ENCODE measurements around the gene VRK3.

Gene VRK3

GRCh38 chr19:49954092-49954829 lies 70.9 kb downstream of the VRK3 start:
- Histone ChIP-seq H3K4me2 (ENCODE audit: low read length) (peak overlapping the region; percentile 21; the same call in 1 of the 2 replicates), H3K27ac (ENCODE audit: low read depth, low read length) (no peak overlapping the region), H3K9me2 (replicated peaks; ENCODE audit: control insufficient read depth, low read length) (no peaks in the 10 kb centered on the region), H4K20me1 (ENCODE audit: control insufficient read depth, insufficient read depth, low read depth, low read length) (no peaks in the 10 kb centered on the region), H3F3A (ENCODE audit: control insufficient read depth, insufficient read depth) (no peaks in the 10 kb centered on the region), H3K36me3 (ENCODE audit: control insufficient read depth, low read length) (no peaks in the 10 kb centered on the region), H3K79me2 (ENCODE audit: control insufficient read depth, low read length) (no peaks in the 10 kb centered on the region), H3K4me3 (ENCODE audit: low read length) (no peak overlapping the region), H3K9me3 (ENCODE audit: control insufficient read depth, insufficient read depth, low read length) (no peaks in the 10 kb centered on the region), H3K4me1 (ENCODE audit: control insufficient read depth, low read length) (peaks cover 14% of the 10 kb centered on the region), H3K27me3 (ENCODE audit: control insufficient read depth, low read length) (peaks cover 14% of the 10 kb centered on the region; the same call in 1 of the 2 replicates)
- TF ChIP-seq EZH2phosphoT487 (IDR thresholded peaks at IDR 0.05; ENCODE audit: borderline replicate concordance, low read length): no peak
- TF ChIP-seq, protein P1, sequence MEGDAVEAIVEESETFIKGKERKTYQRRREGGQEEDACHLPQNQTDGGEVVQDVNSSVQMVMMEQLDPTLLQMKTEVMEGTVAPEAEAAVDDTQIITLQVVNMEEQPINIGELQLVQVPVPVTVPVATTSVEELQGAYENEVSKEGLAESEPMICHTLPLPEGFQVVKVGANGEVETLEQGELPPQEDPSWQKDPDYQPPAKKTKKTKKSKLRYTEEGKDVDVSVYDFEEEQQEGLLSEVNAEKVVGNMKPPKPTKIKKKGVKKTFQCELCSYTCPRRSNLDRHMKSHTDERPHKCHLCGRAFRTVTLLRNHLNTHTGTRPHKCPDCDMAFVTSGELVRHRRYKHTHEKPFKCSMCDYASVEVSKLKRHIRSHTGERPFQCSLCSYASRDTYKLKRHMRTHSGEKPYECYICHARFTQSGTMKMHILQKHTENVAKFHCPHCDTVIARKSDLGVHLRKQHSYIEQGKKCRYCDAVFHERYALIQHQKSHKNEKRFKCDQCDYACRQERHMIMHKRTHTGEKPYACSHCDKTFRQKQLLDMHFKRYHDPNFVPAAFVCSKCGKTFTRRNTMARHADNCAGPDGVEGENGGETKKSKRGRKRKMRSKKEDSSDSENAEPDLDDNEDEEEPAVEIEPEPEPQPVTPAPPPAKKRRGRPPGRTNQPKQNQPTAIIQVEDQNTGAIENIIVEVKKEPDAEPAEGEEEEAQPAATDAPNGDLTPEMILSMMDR (IDR thresholded peaks at IDR 0.05; ENCODE audit: low read depth, low read length, poor library complexity, severe bottlenecking): no peak

- peaks cover 14% of the 10 kb centered on the region for H3K4me1 ChIP-seq (ENCODE audit: control insufficient read depth, low read length)
- no peaks in the 10 kb centered on the region for H3K9me2 ChIP-seq (replicated peaks; ENCODE audit: control insufficient read depth, low read length)
- H3F3A ChIP-seq (ENCODE audit: control insufficient read depth, insufficient read depth): no peaks in the 10 kb centered on the region
- TF ChIP-seq, protein P1 (IDR thresholded peaks at IDR 0.05; ENCODE audit: low read depth, low read length, poor library complexity, severe bottlenecking): no peak
- no peak for TF ChIP-seq EZH2phosphoT487 (IDR thresholded peaks at IDR 0.05; ENCODE audit: borderline replicate concordance, low read length)
- no peak overlapping the region for H3K4me2 ChIP-seq (ENCODE audit: low read length)
- H3K27ac ChIP-seq (ENCODE audit: low read depth, low read length): no peak overlapping the region
- H3K27me3 ChIP-seq (ENCODE audit: control insufficient read depth, low read length): peaks cover 14% of the 10 kb centered on the region; the same call in 1 of the 2 replicates
- no peaks in the 10 kb centered on the region for H3K79me2 ChIP-seq (ENCODE audit: control insufficient read depth, low read length)
- no peaks in the 10 kb centered on the region for H4K20me1 ChIP-seq (ENCODE audit: control insufficient read depth, insufficient read depth, low read depth, low read length)
- no peaks in the 10 kb centered on the region for H3K9me3 ChIP-seq (ENCODE audit: control insufficient read depth, insufficient read depth, low read length)
- no peaks in the 10 kb centered on the region for H3K36me3 ChIP-seq (ENCODE audit: control insufficient read depth, low read length)
- no peak overlapping the region for H3K4me3 ChIP-seq (ENCODE audit: low read length)
These were observed 71.8 kb downstream of the VRK3 start for GRCh38 chr19:49953416-49953815.

DNA sequence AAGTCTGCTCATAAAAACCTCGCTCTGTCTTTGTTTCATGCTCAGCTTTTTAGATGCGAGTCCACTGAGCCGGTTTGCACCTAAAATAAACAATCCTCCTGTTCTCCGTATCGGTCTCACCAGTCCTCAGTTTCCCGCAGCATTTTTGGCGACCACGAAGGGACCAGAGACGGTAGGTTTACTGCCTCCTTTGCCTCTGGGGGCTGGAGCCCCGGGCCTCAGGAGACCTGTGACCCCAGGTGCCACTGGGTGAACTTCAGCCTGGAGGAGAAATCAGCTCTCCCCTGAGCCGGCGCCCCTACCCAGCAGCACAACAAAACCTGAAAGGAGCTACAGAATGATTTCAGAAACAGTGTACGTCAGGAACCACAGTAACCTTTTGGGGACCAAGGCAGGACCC lies 72.3 kb downstream of the VRK3 start:
- Histone ChIP-seq H3K4me2 (ENCODE audit: low read length) (no peak overlapping the region), H3K9me2 (replicated peaks; ENCODE audit: control insufficient read depth, low read length) (no peaks in the 10 kb centered on the region), H3K9me3 (ENCODE audit: control insufficient read depth, insufficient read depth, low read length) (no peaks in the 10 kb centered on the region), H3K27ac (ENCODE audit: low read depth, low read length) (no peak overlapping the region), H3K4me3 (ENCODE audit: low read length) (no peak overlapping the region), H3K4me1 (ENCODE audit: control insufficient read depth, low read length) (peaks cover 14% of the 10 kb centered on the region), H3F3A (ENCODE audit: control insufficient read depth, insufficient read depth) (no peaks in the 10 kb centered on the region), H4K20me1 (ENCODE audit: control insufficient read depth, insufficient read depth, low read depth, low read length) (no peaks in the 10 kb centered on the region), H3K79me2 (ENCODE audit: control insufficient read depth, low read length) (no peaks in the 10 kb centered on the region), H3K36me3 (ENCODE audit: control insufficient read depth, low read length) (no peaks in the 10 kb centered on the region), H3K27me3 (ENCODE audit: control insufficient read depth, low read length) (peaks cover 14% of the 10 kb centered on the region; the same call in 1 of the 2 replicates)
- TF ChIP-seq, protein P1 (IDR thresholded peaks at IDR 0.05; ENCODE audit: low read depth, low read length, poor library complexity, severe bottlenecking): no peak
- no peak for TF ChIP-seq EZH2phosphoT487 (IDR thresholded peaks at IDR 0.05; ENCODE audit: borderline replicate concordance, low read length)
